ENCODE measurements around the gene KLHL20. TPM values are rescaled to one million over a fixed set of nuclear protein-coding genes. Genes with fewer than 3 reads are reported as not detected.
"Not testable (repeated sequence)": the region's sequence is repeated elsewhere in the genome, so short reads cannot be mapped to it uniquely, and the experiment has no call there.

Gene KLHL20
- total RNA-seq, 4 donors from 2014 or later: 28.3 to 38.3 (median 33.3) TPM

DNA sequence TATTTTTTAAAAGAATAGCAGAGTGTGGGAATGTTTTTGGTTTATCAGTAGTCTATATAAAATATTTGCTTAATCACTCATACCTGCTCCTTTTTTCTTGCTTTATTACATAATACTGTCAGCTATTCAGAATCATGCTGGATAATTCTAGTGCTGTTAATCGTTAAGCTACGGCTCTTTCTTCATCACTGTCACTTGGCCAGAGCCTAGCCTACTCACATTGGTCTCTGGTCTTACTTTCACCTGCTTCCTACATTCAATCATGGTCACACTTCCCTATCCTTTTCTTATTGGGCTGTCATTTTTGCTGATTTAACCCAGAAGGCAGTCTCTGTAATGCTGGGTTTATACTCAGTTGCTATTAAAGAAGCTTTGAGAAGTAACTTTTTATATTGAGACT, 2.5 kb downstream of the KLHL20 start:
- no peak for TF ChIP-seq POLR2AphosphoS5 (IDR thresholded peaks at IDR 0.05)
- no peak for TF ChIP-seq EP300 (IDR thresholded peaks at IDR 0.05)
- TF ChIP-seq, protein P1, sequence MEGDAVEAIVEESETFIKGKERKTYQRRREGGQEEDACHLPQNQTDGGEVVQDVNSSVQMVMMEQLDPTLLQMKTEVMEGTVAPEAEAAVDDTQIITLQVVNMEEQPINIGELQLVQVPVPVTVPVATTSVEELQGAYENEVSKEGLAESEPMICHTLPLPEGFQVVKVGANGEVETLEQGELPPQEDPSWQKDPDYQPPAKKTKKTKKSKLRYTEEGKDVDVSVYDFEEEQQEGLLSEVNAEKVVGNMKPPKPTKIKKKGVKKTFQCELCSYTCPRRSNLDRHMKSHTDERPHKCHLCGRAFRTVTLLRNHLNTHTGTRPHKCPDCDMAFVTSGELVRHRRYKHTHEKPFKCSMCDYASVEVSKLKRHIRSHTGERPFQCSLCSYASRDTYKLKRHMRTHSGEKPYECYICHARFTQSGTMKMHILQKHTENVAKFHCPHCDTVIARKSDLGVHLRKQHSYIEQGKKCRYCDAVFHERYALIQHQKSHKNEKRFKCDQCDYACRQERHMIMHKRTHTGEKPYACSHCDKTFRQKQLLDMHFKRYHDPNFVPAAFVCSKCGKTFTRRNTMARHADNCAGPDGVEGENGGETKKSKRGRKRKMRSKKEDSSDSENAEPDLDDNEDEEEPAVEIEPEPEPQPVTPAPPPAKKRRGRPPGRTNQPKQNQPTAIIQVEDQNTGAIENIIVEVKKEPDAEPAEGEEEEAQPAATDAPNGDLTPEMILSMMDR (IDR thresholded peaks at IDR 0.05): no peak
- TF ChIP-seq POLR2A (IDR thresholded peaks at IDR 0.05; ENCODE audit: low read depth): no peak
- WGBS: 87% methylated on average over 2 of the region's 2 CpGs
- Histone ChIP-seq H3K27me3 (no peaks in the 10 kb centered on the region), H3K36me3 (peaks cover 0 to 10% (median 4%) of the 10 kb centered on the region in 4 donors), H3K9me3 (no peaks in the 10 kb centered on the region), H3K27ac (replicated peaks in 1 of 4) (no peak overlapping the region), H3K4me1 (peaks cover 14 to 35% (median 26%) of the 10 kb centered on the region in 4 donors), H3K4me3 (no peak overlapping the region)
- DNase-seq (ENCODE audit: extremely low spot score): no peak
- intact Hi-C loops (cut with DNase I): loop anchor here (10.0 kb wide), 1 partner anchor 232 kb away; no protein-coding TSS in a partner anchor

DNA sequence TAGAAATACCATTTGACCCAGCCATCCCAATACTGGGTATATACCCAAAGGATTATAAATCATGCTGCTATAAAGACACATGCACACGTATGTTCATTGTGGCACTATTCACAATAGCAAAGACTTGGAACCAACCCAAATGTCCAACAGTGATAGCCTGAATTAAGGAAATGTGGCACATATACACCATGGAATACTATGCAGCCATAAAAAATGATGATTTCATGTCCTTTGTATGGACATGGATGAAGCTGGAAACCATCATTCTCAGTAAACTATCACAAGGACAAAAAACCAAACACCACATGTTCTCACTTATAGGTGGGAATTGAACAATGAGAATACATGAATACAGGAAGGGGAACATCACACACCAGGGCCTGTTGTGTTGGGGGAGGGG, 16.6 kb downstream of the KLHL20 start:
- WGBS: 100% methylated on average over 1 of the region's 1 CpG
- H3K4me1 ChIP-seq; H3K4me3 ChIP-seq; H3K9me3 ChIP-seq; H3K27ac ChIP-seq (replicated peaks in 1 of 4); intact Hi-C loops (cut with DNase I); DNase-seq (ENCODE audit: extremely low spot score); H3K27me3 ChIP-seq: not testable (repeated sequence)
- peaks cover 6 to 36% (median 27%) of the 10 kb centered on the region in 4 donors for H3K36me3 ChIP-seq

DNA sequence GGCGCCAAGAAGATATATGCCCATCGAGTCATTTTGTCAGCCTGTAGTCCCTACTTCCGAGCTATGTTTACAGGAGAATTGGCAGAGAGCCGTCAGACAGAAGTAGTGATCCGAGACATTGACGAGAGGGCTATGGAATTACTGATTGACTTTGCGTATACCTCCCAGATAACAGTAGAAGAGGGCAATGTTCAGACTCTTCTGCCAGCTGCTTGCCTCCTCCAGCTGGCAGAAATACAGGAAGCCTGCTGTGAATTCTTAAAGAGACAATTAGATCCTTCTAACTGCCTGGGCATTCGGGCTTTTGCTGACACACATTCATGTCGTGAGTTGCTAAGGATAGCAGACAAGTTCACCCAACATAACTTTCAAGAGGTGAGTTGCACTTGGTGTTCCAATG, 19.1 kb downstream of the KLHL20 start:
- 87% methylated on average over 9 of the region's 9 CpGs for WGBS
- H3K27ac ChIP-seq (replicated peaks in 1 of 4): no peak overlapping the region
- no peak for TF ChIP-seq POLR2A (IDR thresholded peaks at IDR 0.05; ENCODE audit: low read depth)
- TF ChIP-seq POLR2AphosphoS5 (IDR thresholded peaks at IDR 0.05): no peak
- no peak for TF ChIP-seq EP300 (IDR thresholded peaks at IDR 0.05)
- TF ChIP-seq, protein P1 (IDR thresholded peaks at IDR 0.05): no peak
- no peaks in the 10 kb centered on the region for H3K9me3 ChIP-seq
- H3K4me1 ChIP-seq: no peaks in the 10 kb centered on the region
- no peaks in the 10 kb centered on the region for H3K27me3 ChIP-seq
- H3K4me3 ChIP-seq: no peak overlapping the region
- DNase-seq (ENCODE audit: extremely low spot score): no peak
- H3K36me3 ChIP-seq: peaks cover 0 to 33% (median 22%) of the 10 kb centered on the region in 4 donors
- intact Hi-C loops (cut with DNase I): no loop called here

DNA sequence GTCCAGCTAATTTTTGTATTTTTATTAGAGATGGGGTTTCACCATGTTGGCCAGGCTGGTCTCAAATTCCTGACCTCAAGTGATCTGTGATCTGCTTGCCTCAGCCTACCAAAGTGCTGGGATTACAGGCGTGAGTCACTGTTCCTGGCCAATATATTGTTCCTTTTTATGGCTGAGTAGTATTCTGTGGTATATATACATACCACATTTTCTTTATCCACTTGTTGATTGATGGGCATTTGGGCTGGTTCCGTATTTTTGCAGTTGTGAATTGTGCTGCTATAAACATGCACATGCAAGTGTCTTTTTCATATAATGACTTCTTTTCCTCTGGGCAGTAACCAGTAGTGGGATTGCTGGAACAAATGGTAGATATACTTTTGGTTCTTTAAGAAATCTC, 21.3 kb downstream of the KLHL20 start:
- peaks cover 0 to 33% (median 22%) of the 10 kb centered on the region in 4 donors for H3K36me3 ChIP-seq
- intact Hi-C loops (cut with DNase I); H3K4me3 ChIP-seq; DNase-seq (ENCODE audit: extremely low spot score); H3K27me3 ChIP-seq; H3K27ac ChIP-seq (replicated peaks in 1 of 4); H3K4me1 ChIP-seq; H3K9me3 ChIP-seq: not testable (repeated sequence)
- 95% methylated on average over 2 of the region's 2 CpGs for WGBS

DNA sequence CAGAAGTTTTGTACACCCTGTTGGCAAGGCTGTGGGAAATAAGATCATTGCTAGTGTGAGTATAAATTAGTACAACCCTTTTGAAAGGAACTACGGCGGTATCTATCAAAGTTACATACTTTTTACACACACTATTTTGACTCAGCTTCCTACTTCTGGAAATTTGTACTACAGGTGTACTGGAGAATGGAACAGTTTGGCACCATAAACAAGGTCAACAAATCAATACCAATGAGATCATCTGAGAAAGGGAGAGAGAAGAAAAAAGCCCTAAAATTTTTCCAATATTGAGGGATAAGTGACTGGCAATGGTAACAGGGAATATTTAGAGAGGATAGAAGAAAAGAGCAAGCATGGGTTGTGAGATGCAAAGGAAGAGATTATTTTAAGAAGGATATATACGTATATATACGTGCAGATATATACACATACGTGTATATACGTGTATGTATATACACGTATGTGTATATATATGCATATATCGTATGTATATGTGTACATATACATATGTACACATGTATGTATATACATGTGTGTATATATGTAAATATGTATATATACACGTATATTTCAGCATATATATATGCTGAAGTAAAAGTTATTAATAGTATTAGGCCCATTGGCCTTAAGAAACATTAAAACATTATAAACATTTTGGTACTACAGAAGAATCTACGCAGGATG, 27.6 kb downstream of the KLHL20 start:
- no peak overlapping the region for H3K27ac ChIP-seq (replicated peaks in 1 of 4)
- H3K4me1 ChIP-seq: no peaks in the 10 kb centered on the region
- H3K27me3 ChIP-seq: no peaks in the 10 kb centered on the region
- no peaks in the 10 kb centered on the region for H3K9me3 ChIP-seq
- intact Hi-C loops (cut with DNase I): no loop called here
- WGBS: 98% methylated on average over 10 of the region's 10 CpGs
- peaks cover 0 to 11% (median 7%) of the 10 kb centered on the region in 4 donors for H3K36me3 ChIP-seq
- H3K4me3 ChIP-seq: no peak overlapping the region
- no peak for TF ChIP-seq POLR2AphosphoS5 (IDR thresholded peaks at IDR 0.05)
- no peak for TF ChIP-seq EP300 (IDR thresholded peaks at IDR 0.05)
- TF ChIP-seq, protein P1 (IDR thresholded peaks at IDR 0.05): no peak
- no peak for TF ChIP-seq POLR2A (IDR thresholded peaks at IDR 0.05; ENCODE audit: low read depth)
- DNase-seq (ENCODE audit: extremely low spot score): no peak

DNA sequence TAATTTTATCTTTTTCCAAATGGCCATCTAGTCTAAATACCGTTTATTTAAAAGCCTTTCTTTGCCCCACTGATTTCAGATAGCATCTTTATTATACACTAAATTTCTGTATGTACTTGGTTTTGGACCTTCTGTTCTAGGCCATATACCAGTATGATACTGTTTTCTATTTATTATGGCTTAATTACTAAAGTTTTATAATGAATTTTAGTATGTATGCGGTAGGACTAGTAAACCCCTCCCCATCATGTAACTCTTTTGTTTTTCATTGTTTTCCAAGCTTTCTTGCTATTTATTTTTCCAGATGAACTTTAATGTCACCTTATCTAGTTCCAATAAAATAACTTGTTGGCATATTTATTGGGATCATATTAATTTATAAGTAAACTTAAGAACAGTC, 29.9 kb downstream of the KLHL20 start:
- Histone ChIP-seq H3K27ac (replicated peaks in 1 of 4) (no peak overlapping the region), H3K36me3 (peaks cover 0 to 11% (median 7%) of the 10 kb centered on the region in 4 donors), H3K27me3 (no peaks in the 10 kb centered on the region), H3K4me3 (no peak overlapping the region), H3K9me3 (no peaks in the 10 kb centered on the region), H3K4me1 (no peaks in the 10 kb centered on the region)
- no peak for DNase-seq (ENCODE audit: extremely low spot score)
- TF ChIP-seq EP300 (IDR thresholded peaks at IDR 0.05): no peak
- 96% methylated on average over 2 of the region's 2 CpGs for WGBS
- intact Hi-C loops (cut with DNase I): no loop called here

All from esophagus muscularis mucosa (tissue), 4 donors.